Brain microvascular endothelial cell (primary cell): ENCODE data around the gene CDK16.

Source experiments
- DNase-seq: peaks from one replicate; pipeline ENCODE4 v3.0.0-alpha.2; 2020
- H3K27ac ChIP-seq: fragments of 250-450 bp; sonication (Bioruptor Pico); 2 replicates; pipeline ENCODE4 v1.5.1; 2020; ENCODE audit warnings: mild to moderate bottlenecking, moderate library complexity
- H3K27me3 ChIP-seq: fragments of 250-450 bp; sonication (Bioruptor Pico); replicated peaks from 2 replicates; pipeline ENCODE4 v1.5.1; 2020; ENCODE audit warnings: mild to moderate bottlenecking
- H3K36me3 ChIP-seq: fragments of 250-450 bp; sonication (Bioruptor Pico); replicated peaks from 2 replicates; pipeline ENCODE4 v1.5.1; 2020; ENCODE audit warnings: mild to moderate bottlenecking
- H3K4me3 ChIP-seq: 2 replicates; pipeline ENCODE4 v1.5.1; 2011; ENCODE audit warnings: low read depth, mild to moderate bottlenecking, control low read depth, low read length, moderate library complexity
- CTCF ChIP-seq: IDR thresholded peaks from 2 replicates; pipeline ENCODE4 v1.5.1; 2011; ENCODE audit warnings: low read depth, mild to moderate bottlenecking, moderate library complexity, low read length, control low read depth, inconsistent platforms; ENCODE audit errors: missing control alignments
- in situ Hi-C: cut with HindIII; loops from 2 replicates; pipeline ENCODE4 v1.10.0; 2017; ENCODE audit warnings: low sequenced_read_pairs, low pct_ligation_motif_present

Gene CDK16

GRCh38 chrX:47210661-47211425, 7.6 kb upstream of the CDK16 start:
- in situ Hi-C loops, result no loop called here
- Histone ChIP-seq H3K27me3 (no peaks in the 10 kb centered on the region), H3K4me3 (no peak overlapping the region), H3K36me3 (peaks cover 96% of the 10 kb centered on the region), H3K27ac (no peak overlapping the region)
- no peak for DNase-seq
- TF ChIP-seq CTCF, result no peak

- H3K27ac ChIP-seq, result no peak overlapping the region
- no peak for DNase-seq
- no peak for TF ChIP-seq CTCF
- no peak overlapping the region for H3K4me3 ChIP-seq
- peaks cover 87% of the 10 kb centered on the region for H3K36me3 ChIP-seq
- no peaks in the 10 kb centered on the region for H3K27me3 ChIP-seq
- in situ Hi-C loops, result no loop called here
These were observed 5.8 kb upstream of the CDK16 start for GRCh38 chrX:47212381-47213293.

- Histone ChIP-seq H3K27me3 (no peaks in the 10 kb centered on the region), H3K27ac (no peak overlapping the region), H3K36me3 (peaks cover 68% of the 10 kb centered on the region), H3K4me3 (no peak overlapping the region)
- TF ChIP-seq CTCF, result no peak
- in situ Hi-C loops, result no loop called here
- no peak for DNase-seq
These were observed 3.9 kb upstream of the CDK16 start for GRCh38 chrX:47214435-47215077.

- no peak for TF ChIP-seq CTCF
- H3K4me3 ChIP-seq, result no peak overlapping the region
- no peak overlapping the region for H3K27ac ChIP-seq
- H3K36me3 ChIP-seq, result peaks cover 60% of the 10 kb centered on the region
- no peak for DNase-seq
- in situ Hi-C loops, result no loop called here
- no peaks in the 10 kb centered on the region for H3K27me3 ChIP-seq
These were observed 3.1 kb upstream of the CDK16 start for GRCh38 chrX:47215291-47215900.

- DNase-seq, result no peak
- no peak overlapping the region for H3K4me3 ChIP-seq
- TF ChIP-seq CTCF, result no peak
- H3K27ac ChIP-seq, result peak overlapping the region; percentile 76
- H3K27me3 ChIP-seq, result no peaks in the 10 kb centered on the region
- in situ Hi-C loops, result no loop called here
- H3K36me3 ChIP-seq, result peaks cover 49% of the 10 kb centered on the region
These were observed 2.0 kb upstream of the CDK16 start for GRCh38 chrX:47216393-47216925.
